K562 (cell line): ENCODE measurements around the gene ITGA11. TPM values are rescaled to one million over a fixed set of nuclear protein-coding genes. Genes with fewer than 3 reads are reported as not detected.
A peak's percentile ranks its signal among the peaks of the same experiment; 100 is the strongest.

Source experiments
- ATAC-seq: fragments of 200-7000 bp; cut with Tn5 transposase; 3 replicates; pipeline ENCODE4 v1.9.1; 2020; ENCODE audit warnings: moderate library complexity
- Bru-seq: library from RNA; stranded (reverse); fragments of 400-500 nt; gene quantifications from one replicate; lab custom pipeline; 2021; lab: Mats Ljungman, UMichigan
- BruChase-seq, 2 experiments: library from RNA; stranded (reverse); fragments of 400-500 nt; gene quantifications; one replicate each; lab custom pipeline; 2021; lab: Mats Ljungman, UMichigan
- BruUV-seq: library from RNA; stranded (reverse); fragments of 400-500 nt; replicated peaks from 2 replicates; lab custom pipeline; 2021; lab: Mats Ljungman, UMichigan
- CTCF ChIA-PET: fragments of 300-600 bp; formaldehyde crosslinking; extraction: SDS; loops from one replicate; lab custom pipeline; 2021; ENCODE audit warnings: low intra/inter-chr PET ratio; lab: Yijun Ruan, JAX
- POLR2A ChIA-PET: fragments of 300-600, 350-650 bp; sonication (Branson Sonifier 250); formaldehyde crosslinking; extraction: SDS; loops from one replicate; lab custom pipeline; 2021; ENCODE audit warnings: antibody characterized with exemption, inconsistent platforms; lab: Yijun Ruan, JAX
- DNase-seq, 4 experiments: peaks; one replicate each; pipeline versions ENCODE4 v3.0.0 to v3.0.0-alpha.2; 2011 to 2018; ENCODE audit warnings: low spot score in 3 of 4, mixed read lengths in 3 of 4; ENCODE audit errors: extremely low read depth in 1 of 4
- FAIRE-seq: peaks from 2 replicates; lab custom pipeline; 2011; peaks lifted over from hg19 to GRCh38; lab: Jason Lieb, UNC
- H2AFZ ChIP-seq: 2 replicates; pipeline ENCODE4 v1.6.0; 2011; ENCODE audit warnings: low read depth, low read length, control low read depth, inconsistent platforms
- H3K27ac ChIP-seq: fragments of 200-600 bp; 3 replicates; pipeline ENCODE4 v1.8.0; 2011; ENCODE audit warnings: low read depth, mild to moderate bottlenecking, control low read depth, inconsistent platforms, low read length, moderate library complexity, mixed read lengths; ENCODE audit errors: extremely low read depth
- H3K27me3 ChIP-seq, 2 experiments: fragments of 300-600 bp in 1 of 2; 2 replicates in 1 of 2; 3 replicates in 1 of 2; pipeline versions ENCODE4 v1.6.0 to v1.8.0; 2011; ENCODE audit warnings: inconsistent platforms in 2 of 2, low read length in 2 of 2, mild to moderate bottlenecking in 1 of 2, mixed read lengths in 1 of 2, moderate library complexity in 1 of 2; ENCODE audit not compliant: control insufficient read depth in 2 of 2, insufficient read depth in 2 of 2
- H3K36me3 ChIP-seq: fragments of 300-600 bp; 3 replicates; pipeline ENCODE4 v1.8.0; 2011; ENCODE audit warnings: mild to moderate bottlenecking, low read length, inconsistent platforms; ENCODE audit not compliant: control insufficient read depth, insufficient read depth
- H3K4me1 ChIP-seq, 2 experiments: fragments of 200-600 bp in 1 of 2; replicated peaks in 1 of 2; 2 replicates in 1 of 2; 3 replicates in 1 of 2; pipeline versions ENCODE4 v1.5.1 to v1.8.0; 2011; ENCODE audit warnings: inconsistent platforms in 2 of 2, low read length in 2 of 2, mild to moderate bottlenecking in 1 of 2, mixed read lengths in 1 of 2, moderate library complexity in 1 of 2; ENCODE audit not compliant: control insufficient read depth in 2 of 2, insufficient read depth in 2 of 2
- H3K4me2 ChIP-seq: 2 replicates; pipeline ENCODE4 v1.6.1; 2011; ENCODE audit warnings: low read length, control low read depth, inconsistent platforms, mixed read lengths; ENCODE audit not compliant: insufficient read depth
- H3K4me3 ChIP-seq: fragments of 200-600 bp; sonication (generic), shearing (Covaris generic); 2 replicates; pipeline ENCODE4 v1.5.1; 2016; ENCODE audit warnings: control low read depth, inconsistent platforms
- H3K79me2 ChIP-seq: fragments of 200-600 bp; 3 replicates; pipeline ENCODE4 v1.8.0; 2011; ENCODE audit warnings: low read length, inconsistent platforms; ENCODE audit not compliant: control insufficient read depth, insufficient read depth
- H3K9ac ChIP-seq, 2 experiments: 2 replicates each; pipeline versions ENCODE4 v1.6.0 to v1.6.1; 2011; ENCODE audit warnings: low read depth in 2 of 2, low read length in 2 of 2, control low read depth in 1 of 2, inconsistent platforms in 1 of 2, mild to moderate bottlenecking in 1 of 2, mixed read lengths in 1 of 2; ENCODE audit not compliant: insufficient read depth in 1 of 2
- H3K9me1 ChIP-seq: one replicate; pipeline ENCODE4 v1.6.0; 2011; ENCODE audit warnings: inconsistent platforms, mild to moderate bottlenecking, low read length, moderate library complexity; ENCODE audit not compliant: control insufficient read depth, insufficient read depth
- H3K9me3 ChIP-seq: replicated peaks from 2 replicates; pipeline ENCODE4 v1.5.1; 2011; ENCODE audit warnings: low read depth, low read length, inconsistent platforms; ENCODE audit not compliant: control insufficient read depth, insufficient read depth
- H4K20me1 ChIP-seq: replicated peaks from 2 replicates; pipeline ENCODE4 v1.6.1; 2011; ENCODE audit warnings: low read length, inconsistent platforms, mixed read lengths; ENCODE audit not compliant: control insufficient read depth, insufficient read depth
- CEBPZ ChIP-seq: fragments of 150-350 bp; IDR thresholded peaks from 2 replicates; pipeline ENCODE4 v1.6.1; 2014; ENCODE audit warnings: low read depth, mild to moderate bottlenecking, low read length, borderline replicate concordance
- CREB3 ChIP-seq: fragments of 450-650 bp; conservative IDR thresholded peaks from 2 replicates; pipeline ENCODE4 v1.6.1; 2016; ENCODE audit warnings: missing genetic modification characterization, low read depth, mild to moderate bottlenecking, missing compliant biosample characterization, moderate library complexity
- CREM ChIP-seq: IDR thresholded peaks from 2 replicates; pipeline ENCODE4 v1.6.1; 2014; ENCODE audit warnings: antibody characterized with exemption, low read depth
- MCM7 ChIP-seq, 2 experiments: fragments of 450-650 bp; IDR thresholded peaks; 2 replicates each; pipeline ENCODE4 v1.6.1; 2016 to 2018
- NR2C2 ChIP-seq, 2 experiments: fragments of 200-800 bp in 1 of 2; sonication (Bioruptor generic) in 1 of 2; sonication (generic) in 1 of 2; formaldehyde crosslinking in 1 of 2; IDR thresholded peaks; 2 replicates each; pipeline versions ENCODE4 v1.6.1 to v1.8.0; 2016 to 2022; ENCODE audit warnings: mild to moderate bottlenecking in 1 of 2, missing compliant biosample characterization in 1 of 2, missing genetic modification characterization in 1 of 2, missing genetic modification reagents in 1 of 2
- NUFIP1 ChIP-seq: fragments of 450-650 bp; IDR thresholded peaks from 2 replicates; pipeline ENCODE4 v1.6.1; 2018; ENCODE audit not compliant: partially characterized antibody
- RFX5 ChIP-seq: IDR thresholded peaks from 2 replicates; pipeline ENCODE4 v1.6.1; 2011; ENCODE audit warnings: low read depth, mild to moderate bottlenecking, improper control_type of control experiment, low read length
- RHOXF2B ChIP-seq: fragments of 250-450 bp; sonication (Bioruptor Pico); conservative IDR thresholded peaks from 2 replicates; pipeline ENCODE4 v1.5.1; 2021
- SNAPC5 ChIP-seq: fragments of 250-450 bp; sonication (Bioruptor Pico); IDR thresholded peaks from 2 replicates; pipeline ENCODE4 v1.8.0; 2021; ENCODE audit warnings: moderate library complexity, mild to moderate bottlenecking, inconsistent platforms
- TCFL5 ChIP-seq: fragments of 250-450 bp; sonication (Bioruptor Pico); conservative IDR thresholded peaks from 2 replicates; pipeline ENCODE4 v1.6.1; 2021; ENCODE audit warnings: mild to moderate bottlenecking, moderate library complexity, matching md5 sums
- ZNF512 ChIP-seq: IDR thresholded peaks from 2 replicates; pipeline ENCODE4 v1.6.1; 2016; ENCODE audit warnings: missing genetic modification characterization, missing compliant biosample characterization
- ZNF717 ChIP-seq: fragments of 250-450 bp; sonication (Bioruptor Pico); IDR thresholded peaks from 2 replicates; pipeline ENCODE4 v1.5.0; 2021
- WGBS: fragments of 100-300 bp; shearing (Covaris generic); methylation state at CpG from one replicate; pipeline ENCODE4 v1.1.6; 2016; ENCODE audit warnings: low coverage, mixed read lengths; ENCODE audit not compliant: insufficient coverage; ENCODE audit errors: missing lambda C conversion rate; 5-methylcytosine and 5-hydroxymethylcytosine counted together
- in situ Hi-C: fragments of 300-500 bp; cut with MboI; formaldehyde crosslinking; loops from 4 replicates; pipeline ENCODE4 v1.15.0; 2018; ENCODE audit warnings: inconsistent platforms, mixed read lengths
- intact Hi-C: fragments of 100-400 bp; cut with micrococcal nuclease; formaldehyde crosslinking; loops from 2 replicates; pipeline ENCODE4 v1.14.2; 2022
- long read RNA-seq, 3 experiments: library from polyadenylated mRNA in 2 of 3; library from RNA in 1 of 3; unstranded in 2 of 3; stranded (forward) in 1 of 3; transcript quantifications; one replicate each; pipeline ENCODE4 v2.0.0, GENCODE V29; 2019 to 2022
- polyA minus RNA-seq, 3 experiments: library from RNA; depleted of rRNA, polyadenylated mRNA; stranded (reverse); fragments of >200 nt; gene quantifications; 2 replicates each; pipeline ENCODE4 v1.2.3, GENCODE V29; 2011
- polyA plus RNA-seq, 8 experiments: library from polyadenylated mRNA; depleted of rRNA in 4 of 8; stranded (reverse) in 5 of 8; unstranded in 3 of 8; fragments of >200 nt; fragmentation: Nextera tagmentation in 2 of 8; fragmentation: Illumina TruSeq in 1 of 8; extraction: Ambion mirVana in 2 of 8; extraction: Trizol in 1 of 8; gene quantifications; 2 replicates each; pipeline versions ENCODE4 v1.2.1 to v1.2.3, GENCODE V29; 2011 to 2014; ENCODE audit warnings: inconsistent platforms in 1 of 8, missing spikeins in 1 of 8
- total RNA-seq, 7 experiments: library from RNA; depleted of rRNA in 6 of 7; stranded (reverse); fragments of >200 nt in 6 of 7; fragmentation: Illumina TruSeq in 2 of 7; extraction: Trizol in 2 of 7; gene quantifications; 2 replicates each; pipeline versions ENCODE4 v1.2.1 to v1.2.3, GENCODE V29; 2011 to 2021; ENCODE audit warnings: low replicate concordance in 1 of 7

The ITGA11 gene
- total RNA-seq (2011; cell fraction: chromatin; rRNA removed; ENCODE audit: low replicate concordance) = not detected in 2 replicates
- not detected in 2 replicates for total RNA-seq (2011; cell fraction: nucleolus; rRNA removed)
- not detected in 2 replicates for total RNA-seq (2011; cell fraction: nucleoplasm; rRNA removed)
- total RNA-seq (2014; rRNA removed) (not detected in 2 replicates), total RNA-seq (2014; rRNA removed; fragmentation: Illumina TruSeq; extraction: Trizol) (not detected in 2 replicates), total RNA-seq (2015; rRNA removed; fragmentation: Illumina TruSeq; extraction: Trizol) (not detected in 2 replicates), total RNA-seq (2021) (not detected in 2 replicates), polyA plus RNA-seq (2011; rRNA removed) (not detected in 2 replicates), polyA plus RNA-seq (2014; fragmentation: Illumina TruSeq; extraction: Trizol) (not detected in 2 replicates), polyA plus RNA-seq (2014; fragmentation: Nextera tagmentation; extraction: Ambion mirVana) (under 1 TPM in 1 of 2 experiments, not detected in 1; 0.01 TPM), polyA plus RNA-seq (2014; rRNA removed) (not detected in 2 replicates), polyA minus RNA-seq (2011; rRNA and poly(A)+ RNA removed) (not detected in 2 replicates), Bru-seq, nascent RNA (percentile 1 among the genes with signal in this experiment), BruChase-seq, experiment 1, labeled RNA remaining after a 2-hour chase (percentile 1 among the genes with signal in this experiment), BruChase-seq, experiment 2, labeled RNA remaining after a 6-hour chase (not detected)
- polyA plus RNA-seq (2011; cell fraction: cytosol; rRNA removed) = not detected in 2 replicates
- not detected in 2 replicates for polyA plus RNA-seq (2011; cell fraction: nucleus; rRNA removed)
- 0.01 TPM in 2 replicates for polyA plus RNA-seq (2012)
- not detected in 2 replicates for polyA minus RNA-seq (2011; cell fraction: cytosol; rRNA and poly(A)+ RNA removed)
- not detected in 2 replicates for polyA minus RNA-seq (2011; cell fraction: nucleus; rRNA and poly(A)+ RNA removed)
- long read RNA-seq, experiment 1 = 0 reads
- long read RNA-seq, experiment 2 = 0 reads
- long read RNA-seq, experiment 3 = 0 reads

- intact Hi-C loops (no loop called here), in situ Hi-C loops (no loop called here)
- Histone ChIP-seq H3K36me3 (no peaks in the 10 kb centered on the region), H3K79me2 (no peaks in the 10 kb centered on the region), H3K4me1 (peaks cover 0 to 15% of the 10 kb centered on the region in 2 experiments; a peak in 2 of 5 replicates), H4K20me1 (no peaks in the 10 kb centered on the region), H3K4me3 (no peak within 1 kb of the TSS), H3K4me2 (no peak within 1 kb of the TSS), H3K27ac (no peak within 1 kb of the TSS), H3K9ac (no peak within 1 kb of the TSS), H2AFZ (no peak within 1 kb of the TSS), H3K9me1 (no peaks in the 10 kb centered on the region), H3K27me3 (peaks cover 24 to 44% of the 10 kb centered on the region in 2 experiments; a peak in 4 of 5 replicates), H3K9me3 (no peaks in the 10 kb centered on the region)
- BruUV-seq = no TSS peak
- 0% methylated on average over 20 of the region's 49 CpGs for WGBS
- FAIRE-seq (no peak), DNase-seq (peak in 2 of 4 experiments; percentile 25 to 29), ATAC-seq (no peak; the same call in 2 of the 3 replicates)
- CTCF ChIA-PET = no interaction called here
- POLR2A ChIA-PET = interaction anchor here (0.7 kb wide), 1 partner anchor 18 kb away, joined by 3 read pairs; no protein-coding TSS in a partner anchor
- TF ChIP-seq RFX5 (no peak), CREM (no peak), CEBPZ (no peak), ZNF512 (tag) (no peak), ZNF717 (CRISPR knock-in tag) (no peak), NUFIP1 (no peak), CREB3 (tag) (no peak), SNAPC5 (CRISPR knock-in tag) (no peak), MCM7 (IDR thresholded peaks at IDR 0.05) (no peak), RHOXF2B (CRISPR knock-in tag) (no peak), TCFL5 (CRISPR knock-in tag) (no peak), NR2C2 (CRISPR knock-in tag; IDR thresholded peaks at IDR 0.05) (no peak), NR2C2 (tag; IDR thresholded peaks at IDR 0.05) (no peak)
Measured at GRCh38 chr15:68431792-68432401, at the start of gene ITGA11. Gene ITGA11, minus strand, starts transcription at chr15:68432163. Its CDS starts 97 bp downstream, at chr15:68432066.
